Neural progenitor cell (in vitro differentiated cells): ENCODE measurements around the gene DLG2.

Source experiments
- EZH2 ChIP-seq: fragments of 200-600 bp; sonication (generic); IDR thresholded peaks from 2 replicates; pipeline ENCODE4 v1.6.1; 2017; ENCODE audit warnings: antibody characterized with exemption, mild to moderate bottlenecking, moderate library complexity
- TF ChIP-seq, protein P1 (sequence below): fragments of 200-600 bp; sonication (generic); IDR thresholded peaks from 2 replicates; pipeline ENCODE4 v1.5.1; 2017; ENCODE audit warnings: antibody characterized with exemption, mild to moderate bottlenecking

DNA sequence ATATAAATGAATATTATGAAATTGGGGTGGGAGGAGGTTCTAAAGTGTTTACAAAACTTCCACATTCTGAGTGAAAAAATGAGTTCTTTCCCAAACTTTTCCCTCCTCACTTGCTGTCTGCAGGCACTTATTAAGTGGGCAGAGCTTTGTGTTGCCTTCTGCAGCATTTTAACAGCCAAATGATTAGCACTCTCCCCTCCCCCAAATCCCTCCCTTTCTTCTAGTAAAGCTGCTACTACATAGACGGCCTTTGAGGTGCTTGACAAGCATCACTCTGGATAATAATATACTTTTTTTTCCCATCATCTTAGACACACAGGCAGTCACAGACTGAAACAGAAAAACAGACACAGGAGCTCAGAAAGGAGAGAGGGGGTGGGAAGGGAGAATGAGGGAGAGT, 493.5 kb downstream of the DLG2 start:
- TF ChIP-seq, protein P1, sequence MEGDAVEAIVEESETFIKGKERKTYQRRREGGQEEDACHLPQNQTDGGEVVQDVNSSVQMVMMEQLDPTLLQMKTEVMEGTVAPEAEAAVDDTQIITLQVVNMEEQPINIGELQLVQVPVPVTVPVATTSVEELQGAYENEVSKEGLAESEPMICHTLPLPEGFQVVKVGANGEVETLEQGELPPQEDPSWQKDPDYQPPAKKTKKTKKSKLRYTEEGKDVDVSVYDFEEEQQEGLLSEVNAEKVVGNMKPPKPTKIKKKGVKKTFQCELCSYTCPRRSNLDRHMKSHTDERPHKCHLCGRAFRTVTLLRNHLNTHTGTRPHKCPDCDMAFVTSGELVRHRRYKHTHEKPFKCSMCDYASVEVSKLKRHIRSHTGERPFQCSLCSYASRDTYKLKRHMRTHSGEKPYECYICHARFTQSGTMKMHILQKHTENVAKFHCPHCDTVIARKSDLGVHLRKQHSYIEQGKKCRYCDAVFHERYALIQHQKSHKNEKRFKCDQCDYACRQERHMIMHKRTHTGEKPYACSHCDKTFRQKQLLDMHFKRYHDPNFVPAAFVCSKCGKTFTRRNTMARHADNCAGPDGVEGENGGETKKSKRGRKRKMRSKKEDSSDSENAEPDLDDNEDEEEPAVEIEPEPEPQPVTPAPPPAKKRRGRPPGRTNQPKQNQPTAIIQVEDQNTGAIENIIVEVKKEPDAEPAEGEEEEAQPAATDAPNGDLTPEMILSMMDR, result no peak
- TF ChIP-seq EZH2, result no peak
